GM12878 (cell line): ENCODE results near the gene GIPC1. TPM values are rescaled to one million over a fixed set of nuclear protein-coding genes. Genes with fewer than 3 reads are reported as not detected.

Experiments
- ATAC-seq: fragments of 200-7000 bp; cut with Tn5 transposase; 3 replicates; pipeline ENCODE4 v1.9.1; 2020; ENCODE audit warnings: mild to moderate bottlenecking, moderate library complexity
- BruUV-seq: library from RNA; stranded (reverse); fragments of 400-500 nt; replicated peaks from 2 replicates; lab custom pipeline; 2021; lab: Mats Ljungman, UMichigan
- CTCF ChIA-PET: fragments of 300-600 bp; sonication (Branson Sonifier 250); formaldehyde crosslinking; extraction: SDS; loops from one replicate; lab custom pipeline; 2021; ENCODE audit warnings: inconsistent platforms; lab: Yijun Ruan, JAX
- POLR2A ChIA-PET: fragments of 350-600 bp; formaldehyde crosslinking; extraction: SDS; loops from one replicate; lab custom pipeline; 2021; ENCODE audit warnings: inconsistent platforms; lab: Charles Lee
- RAD21 ChIA-PET: fragments of 300-600 bp; sonication (Branson Sonifier 250); formaldehyde crosslinking; loops from one replicate; lab custom pipeline; 2023; ENCODE audit warnings: antibody characterized with exemption; ENCODE audit not compliant: unreplicated experiment; lab: Charles Lee
- SMC1A ChIA-PET: fragments of 300-600 bp; sonication (Branson Sonifier 250); formaldehyde crosslinking; loops from one replicate; lab custom pipeline; 2023; ENCODE audit not compliant: unreplicated experiment, uncharacterized antibody; lab: Charles Lee
- DNase-seq: peaks from one replicate; pipeline ENCODE4 v3.0.0-alpha.2; 2011; ENCODE audit warnings: low read depth, low spot score
- FAIRE-seq: peaks from 3 replicates; lab custom pipeline; 2011; peaks lifted over from hg19 to GRCh38; lab: Jason Lieb, UNC
- H2AFZ ChIP-seq: 2 replicates; pipeline ENCODE4 v1.6.0; 2011; ENCODE audit warnings: low read depth, low read length, control low read depth; ENCODE audit not compliant: control insufficient read depth
- H3K27ac ChIP-seq: 2 replicates; pipeline ENCODE4 v1.5.1; 2011; ENCODE audit warnings: control low read depth; ENCODE audit not compliant: control insufficient read depth, insufficient read depth
- H3K27me3 ChIP-seq, 2 experiments: replicated peaks in 1 of 2; 2 replicates each; pipeline versions ENCODE4 v1.6.0 to v1.6.1; 2011; ENCODE audit warnings: low read length in 1 of 2; ENCODE audit not compliant: control insufficient read depth in 2 of 2, insufficient read depth in 2 of 2
- H3K36me3 ChIP-seq, 2 experiments: 2 replicates each; pipeline ENCODE4 v1.5.1; 2011; ENCODE audit warnings: low read length in 1 of 2; ENCODE audit not compliant: control insufficient read depth in 2 of 2, insufficient read depth in 2 of 2
- H3K4me1 ChIP-seq: 2 replicates; pipeline ENCODE4 v1.6.1; 2011; ENCODE audit warnings: mild to moderate bottlenecking, low read length, moderate library complexity, mixed read lengths; ENCODE audit not compliant: control insufficient read depth, insufficient read depth
- H3K4me2 ChIP-seq: 2 replicates; pipeline ENCODE4 v1.6.0; 2011; ENCODE audit warnings: control low read depth; ENCODE audit not compliant: control insufficient read depth, insufficient read depth
- H3K4me3 ChIP-seq: fragments of 200-600 bp; sonication (generic); 2 replicates; pipeline ENCODE4 v1.5.1; 2016
- H3K79me2 ChIP-seq: 2 replicates; pipeline ENCODE4 v1.6.0; 2011; ENCODE audit warnings: low read length; ENCODE audit not compliant: control insufficient read depth, insufficient read depth
- H3K9ac ChIP-seq: 2 replicates; pipeline ENCODE4 v1.8.0; 2011; ENCODE audit warnings: low read length, control low read depth, mixed read lengths; ENCODE audit not compliant: control insufficient read depth, insufficient read depth
- H3K9me3 ChIP-seq: replicated peaks from 3 replicates; pipeline ENCODE4 v1.5.1; 2011; ENCODE audit warnings: mild to moderate bottlenecking, low read length; ENCODE audit not compliant: control insufficient read depth, insufficient read depth
- H4K20me1 ChIP-seq: 2 replicates; pipeline ENCODE4 v1.6.0; 2011; ENCODE audit not compliant: control insufficient read depth, insufficient read depth
- BCL3 ChIP-seq: IDR thresholded peaks from 2 replicates; pipeline ENCODE4 v1.6.1; 2011; ENCODE audit warnings: borderline replicate concordance, low read depth, mild to moderate bottlenecking, moderate library complexity, low read length; ENCODE audit not compliant: insufficient read depth, poor library complexity, severe bottlenecking
- BHLHE40 ChIP-seq, 2 experiments: fragments of 450-650 bp in 1 of 2; IDR thresholded peaks; 2 replicates each; pipeline ENCODE4 v1.6.1; 2011 to 2017; ENCODE audit warnings: low read depth in 2 of 2, borderline replicate concordance in 1 of 2, improper control_type of control experiment in 1 of 2, low read length in 1 of 2, mild to moderate bottlenecking in 1 of 2
- BMI1 ChIP-seq: fragments of 450-650 bp; IDR thresholded peaks from 2 replicates; pipeline ENCODE4 v1.6.1; 2016; ENCODE audit warnings: mild to moderate bottlenecking, moderate library complexity, borderline replicate concordance
- E4F1 ChIP-seq: fragments of 450-650 bp; IDR thresholded peaks from 2 replicates; pipeline ENCODE4 v1.6.1; 2018; ENCODE audit warnings: borderline replicate concordance, mild to moderate bottlenecking; ENCODE audit not compliant: partially characterized antibody
- ESRRA ChIP-seq: IDR thresholded peaks from 2 replicates; pipeline ENCODE4 v1.6.1; 2012; ENCODE audit warnings: mild to moderate bottlenecking, low read length, improper control_type of control experiment
- GATAD2B ChIP-seq: fragments of 450-650 bp; conservative IDR thresholded peaks from 2 replicates; pipeline ENCODE4 v1.6.1; 2017; ENCODE audit warnings: low read depth, mild to moderate bottlenecking, moderate library complexity
- KLF5 ChIP-seq: fragments of 450-650 bp; IDR thresholded peaks from 2 replicates; pipeline ENCODE4 v1.6.1; 2014; ENCODE audit warnings: mild to moderate bottlenecking; ENCODE audit not compliant: partially characterized antibody
- PRDM15 ChIP-seq: fragments of 450-650 bp; formaldehyde crosslinking; IDR thresholded peaks from 2 replicates; pipeline ENCODE4 v1.4.0; 2020; ENCODE audit warnings: mild to moderate bottlenecking, moderate library complexity
- SIN3A ChIP-seq: IDR thresholded peaks from 2 replicates; pipeline ENCODE4 v1.6.1; 2012; ENCODE audit warnings: low read depth, low read length, improper control_type of control experiment
- SP1 ChIP-seq: IDR thresholded peaks from one replicate; pipeline ENCODE4 v1.6.1; 2011; ENCODE audit warnings: low read depth, low read length
- STAT1 ChIP-seq: fragments of 450-650 bp; conservative IDR thresholded peaks from 2 replicates; pipeline ENCODE4 v1.6.1; 2014; ENCODE audit warnings: antibody characterized with exemption, mild to moderate bottlenecking
- SUPT20H ChIP-seq: IDR thresholded peaks from 2 replicates; pipeline ENCODE4 v1.6.1; 2011; ENCODE audit warnings: low read depth, mild to moderate bottlenecking, low read length, moderate library complexity, borderline replicate concordance; ENCODE audit not compliant: control insufficient read depth
- ZNF217 ChIP-seq: fragments of 450-650 bp; IDR thresholded peaks from 2 replicates; pipeline ENCODE4 v1.6.1; 2017; ENCODE audit warnings: antibody characterized with exemption, mild to moderate bottlenecking
- WGBS: methylation state at CpG from one replicate; pipeline ENCODE4 v1.1.6; 2016; ENCODE audit warnings: low lambda C conversion rate; ENCODE audit not compliant: insufficient replicate concordance, insufficient coverage; ENCODE audit errors: missing lambda C conversion rate; 5-methylcytosine and 5-hydroxymethylcytosine counted together
- in situ Hi-C: fragments of 300-500 bp; cut with MboI; formaldehyde crosslinking; loops from 9 replicates; pipeline ENCODE4 v1.14.3; 2018; ENCODE audit warnings: mixed read lengths
- intact Hi-C: fragments of 100-400 bp; cut with micrococcal nuclease; formaldehyde crosslinking; loops from one replicate; pipeline ENCODE4 v1.14.2; 2022; ENCODE audit not compliant: unreplicated experiment
- polyA plus RNA-seq, 11 experiments: library from polyadenylated mRNA; depleted of rRNA in 4 of 11; unstranded in 6 of 11; stranded (reverse) in 5 of 11; fragments of >200 nt; fragmentation: Nextera tagmentation in 4 of 11; fragmentation: Illumina TruSeq in 1 of 11; extraction: Ambion mirVana in 4 of 11; extraction: Trizol in 1 of 11; gene quantifications; 1 replicate in 1 of 11; 2 replicates in 10 of 11; pipeline versions ENCODE4 v1.2.1 to v1.2.3, GENCODE V29; 2011 to 2016; ENCODE audit warnings: inconsistent platforms in 2 of 11, missing spikeins in 2 of 11, low read depth in 1 of 11
- total RNA-seq, 4 experiments: library from RNA; depleted of rRNA in 3 of 4; stranded (reverse); fragments of >200 nt in 3 of 4; fragmentation: Illumina TruSeq in 1 of 4; extraction: Trizol in 1 of 4; gene quantifications; 2 replicates each; pipeline versions ENCODE4 v1.2.1 to v1.2.3, GENCODE V29; 2013 to 2021

The GIPC1 gene
- total and polyA plus RNA-seq, 10 of the 15 experiments (the other 5 are each of a cell fraction or from before 2014, with no cell fraction given), result 0.47 to 24.1 (median 13.6) TPM

GRCh38 chr19:14507704-14508542 lies 12.0 kb upstream of the GIPC1 start:
- no peak for DNase-seq
- RAD21 ChIA-PET, result interaction anchor here (0.9 kb wide), 1 partner anchor 178 kb away, joined by 3 read pairs; no protein-coding TSS in a partner anchor
- in situ Hi-C loops, result no loop called here
- H2AFZ ChIP-seq, result no peak overlapping the region
- no peak for TF ChIP-seq KLF5
- TF ChIP-seq STAT1, result no peak
- TF ChIP-seq SIN3A, result no peak
- TF ChIP-seq BMI1, result no peak
- TF ChIP-seq ZNF217, result no peak
- TF ChIP-seq E4F1, result no peak
- no peak for TF ChIP-seq PRDM15 (CRISPR knock-in tag)
- no peak for TF ChIP-seq BCL3
- no peak for TF ChIP-seq BHLHE40 (IDR thresholded peaks at IDR 0.05; ENCODE audit: borderline replicate concordance in 1 of 2, low read depth in 2 of 2, low read length in 1 of 2)
- no peak for TF ChIP-seq ESRRA
- TF ChIP-seq SUPT20H, result no peak
- TF ChIP-seq GATAD2B, result no peak
- TF ChIP-seq SP1, result no peak
- TF ChIP-seq, all 136 proteins: peak for 0
- Histone ChIP-seq H3K4me2 (no peak overlapping the region), H3K27ac (no peak overlapping the region), H3K9me3 (no peaks in the 10 kb centered on the region), H3K79me2 (no peaks in the 10 kb centered on the region), H3K36me3 (no peaks in the 10 kb centered on the region), H3K4me3 (no peak overlapping the region), H3K9ac (no peak overlapping the region), H3K4me1 (peaks cover 4% of the 10 kb centered on the region; the same call in 1 of the 2 replicates), H3K27me3 (no peaks in the 10 kb centered on the region), H4K20me1 (no peaks in the 10 kb centered on the region)
- 83% methylated on average over 12 of the region's 12 CpGs for WGBS
- ChIA-PET POLR2A (interaction anchor here (0.5 kb wide), 1 partner anchor 379 kb away, joined by 3 read pairs; no protein-coding TSS in a partner anchor), SMC1A (interaction anchor here (1.3 kb wide), 1 partner anchor 10 kb away, joined by 4 read pairs; the partner anchor contains the start of gene DNAJB1), CTCF (interaction anchor here (1.2 to 5.3 kb wide), 3 partner anchors 10 to 225 kb away, joined by 3 to 41 read pairs (median 4); partner anchors contain the start of gene DNAJB1)
- intact Hi-C loops, result no loop called here
- BruUV-seq, result no TSS peak
- no peak for ATAC-seq
- no peak for FAIRE-seq
